Hepatocyte (in vitro differentiated cells): ENCODE measurements around the gene CEP295NL.

Experiments
- CTCF ChIP-seq: fragments of 200-600 bp; sonication (generic); IDR thresholded peaks from 2 replicates; pipeline ENCODE4 v1.5.1; 2016; ENCODE audit warnings: antibody characterized with exemption, mild to moderate bottlenecking; ENCODE audit not compliant: poor library complexity
- EZH2 ChIP-seq: fragments of 200-600 bp; sonication (generic); IDR thresholded peaks from 2 replicates; pipeline ENCODE4 v1.6.1; 2016; ENCODE audit warnings: antibody characterized with exemption, mild to moderate bottlenecking, borderline replicate concordance

GRCh38 chr17:78888941-78889518 is 14.0 kb downstream of the CEP295NL start:
- TF ChIP-seq CTCF (no peak), EZH2 (no peak)
